Mesenchymal stem cell (in vitro differentiated cells and primary cell): ENCODE data around the gene ENOSF1.

Experiments used
- DNase-seq: peaks from one replicate; pipeline ENCODE4 v3.0.0-alpha.2; 2013
- H2AFZ ChIP-seq: one replicate; pipeline ENCODE4 v1.6.1; 2013; ENCODE audit warnings: low read depth, mild to moderate bottlenecking, control low read depth, inconsistent platforms, low read length, moderate library complexity
- H2AK5ac ChIP-seq: 2 replicates; pipeline ENCODE4 v1.6.1; 2013; ENCODE audit warnings: low read length, moderate library complexity, mild to moderate bottlenecking, inconsistent platforms; ENCODE audit not compliant: severe bottlenecking
- H2BK120ac ChIP-seq: one replicate; pipeline ENCODE4 v1.6.1; 2013; ENCODE audit warnings: low read depth, mild to moderate bottlenecking, inconsistent platforms, low read length, moderate library complexity
- H2BK12ac ChIP-seq, 2 experiments: one replicate each; pipeline ENCODE4 v1.6.1; 2013; ENCODE audit warnings: inconsistent platforms in 2 of 2, low read length in 2 of 2, mild to moderate bottlenecking in 2 of 2, moderate library complexity in 2 of 2, control low read depth in 1 of 2
- H2BK15ac ChIP-seq: one replicate; pipeline ENCODE4 v1.6.1; 2013; ENCODE audit warnings: mild to moderate bottlenecking, low read depth, inconsistent platforms; ENCODE audit not compliant: poor library complexity, severe bottlenecking
- H2BK5ac ChIP-seq: 2 replicates; pipeline ENCODE4 v1.6.1; 2013; ENCODE audit warnings: low read depth, mild to moderate bottlenecking, low read length, control low read depth, inconsistent platforms; ENCODE audit not compliant: poor library complexity, severe bottlenecking
- H3K14ac ChIP-seq, 2 experiments: one replicate each; pipeline ENCODE4 v1.6.1; 2013; ENCODE audit warnings: inconsistent platforms in 2 of 2, low read length in 2 of 2, control low read depth in 1 of 2, mild to moderate bottlenecking in 1 of 2, moderate library complexity in 1 of 2
- H3K18ac ChIP-seq, 2 experiments: one replicate each; pipeline ENCODE4 v1.6.1; 2013; ENCODE audit warnings: inconsistent platforms in 2 of 2, low read length in 2 of 2, control low read depth in 1 of 2, low read depth in 1 of 2, mild to moderate bottlenecking in 1 of 2
- H3K23ac ChIP-seq, 2 experiments: one replicate each; pipeline ENCODE4 v1.6.1; 2013; ENCODE audit warnings: inconsistent platforms in 2 of 2, low read length in 2 of 2, mild to moderate bottlenecking in 2 of 2, moderate library complexity in 2 of 2, control low read depth in 1 of 2
- H3K27ac ChIP-seq: 2 replicates; pipeline ENCODE4 v1.5.1; 2013; ENCODE audit warnings: mild to moderate bottlenecking, moderate library complexity, low read length, control low read depth, inconsistent platforms; ENCODE audit not compliant: poor library complexity, severe bottlenecking
- H3K27me3 ChIP-seq, 2 experiments: 2 replicates each; pipeline versions ENCODE4 v1.6.1 to v1.7.0; 2013; ENCODE audit warnings: low read length in 2 of 2, mild to moderate bottlenecking in 2 of 2, moderate library complexity in 2 of 2, control low read depth in 1 of 2, inconsistent platforms in 1 of 2; ENCODE audit not compliant: control insufficient read depth in 1 of 2, insufficient read depth in 1 of 2
- H3K36me3 ChIP-seq, 2 experiments: 2 replicates each; pipeline versions ENCODE4 v1.6.1 to v1.7.0; 2013; ENCODE audit warnings: low read length in 2 of 2, control low read depth in 1 of 2, inconsistent platforms in 1 of 2, low read depth in 1 of 2, mild to moderate bottlenecking in 1 of 2; ENCODE audit not compliant: insufficient read depth in 2 of 2, control insufficient read depth in 1 of 2
- H3K4ac ChIP-seq, 2 experiments: one replicate each; pipeline ENCODE4 v1.6.1; 2013; ENCODE audit warnings: inconsistent platforms in 2 of 2, low read length in 2 of 2, mild to moderate bottlenecking in 2 of 2, moderate library complexity in 2 of 2, control low read depth in 1 of 2, low read depth in 1 of 2
- H3K4me1 ChIP-seq: 2 replicates; pipeline ENCODE4 v1.6.1; 2013; ENCODE audit warnings: low read depth, low read length, control low read depth; ENCODE audit not compliant: control insufficient read depth, insufficient read depth
- H3K4me2 ChIP-seq: 2 replicates; pipeline ENCODE4 v1.6.1; 2013; ENCODE audit warnings: low read length, mild to moderate bottlenecking, inconsistent platforms; ENCODE audit not compliant: poor library complexity, severe bottlenecking
- H3K4me3 ChIP-seq, 2 experiments: 2 replicates each; pipeline versions ENCODE4 v1.5.1 to v1.7.0; 2013; ENCODE audit warnings: low read length in 2 of 2, mild to moderate bottlenecking in 2 of 2, control low read depth in 1 of 2, low read depth in 1 of 2; ENCODE audit not compliant: insufficient read depth in 1 of 2
- H3K79me1 ChIP-seq: replicated peaks from 2 replicates; pipeline ENCODE4 v1.6.1; 2013; ENCODE audit warnings: mild to moderate bottlenecking, control low read depth, low read length, inconsistent platforms; ENCODE audit not compliant: poor library complexity, severe bottlenecking
- H3K9ac ChIP-seq: 2 replicates; pipeline ENCODE4 v1.7.0; 2013; ENCODE audit warnings: mild to moderate bottlenecking, low read length, moderate library complexity
- H3K9me3 ChIP-seq: 2 replicates; pipeline ENCODE4 v1.7.0; 2013; ENCODE audit warnings: mild to moderate bottlenecking, low read length; ENCODE audit not compliant: control insufficient read depth
- H4K8ac ChIP-seq: one replicate; pipeline ENCODE4 v1.6.1; 2013; ENCODE audit warnings: inconsistent platforms, mild to moderate bottlenecking, low read length, moderate library complexity
- H4K91ac ChIP-seq: one replicate; pipeline ENCODE4 v1.6.1; 2013; ENCODE audit warnings: mild to moderate bottlenecking, low read length, inconsistent platforms
- WGBS: methylation state at CpG from one replicate; pipeline ENCODE4 v1.1.7; 2013; ENCODE audit warnings: mixed read lengths; 5-methylcytosine and 5-hydroxymethylcytosine counted together

ENOSF1 gene

DNA sequence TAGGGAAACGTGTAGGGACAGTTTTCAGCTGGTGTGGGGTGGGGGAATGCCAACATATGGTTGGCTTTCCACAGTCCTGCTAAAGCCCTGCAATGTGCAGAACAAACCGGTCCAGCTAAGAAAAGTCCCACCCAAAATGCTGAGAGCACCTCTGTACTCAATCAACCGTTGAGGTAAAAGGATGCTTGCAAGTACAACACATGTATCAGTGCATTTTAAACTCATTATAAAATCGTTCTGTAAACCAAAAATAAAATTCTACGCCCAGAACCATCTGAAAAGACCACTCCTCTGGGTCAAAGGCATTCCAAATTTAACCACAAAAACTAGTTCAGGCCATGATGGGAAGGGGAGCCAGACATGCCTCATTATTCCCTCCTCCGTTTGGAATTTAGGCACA lies 57.0 kb downstream of the ENOSF1 start:
- whole genome bisulfite sequencing: 90% methylated on average over 6 of the region's 6 CpGs
- Histone ChIP-seq H3K18ac (no peak overlapping the region), H3K14ac (no peak overlapping the region), H2AFZ (no peak overlapping the region), H3K27ac (no peak overlapping the region), H3K27me3 (no peaks in the 10 kb centered on the region), H4K8ac (no peak overlapping the region), H3K9me3 (no peaks in the 10 kb centered on the region), H3K79me1 (peaks cover 27% of the 10 kb centered on the region), H2BK15ac (no peak overlapping the region), H2BK120ac (no peak overlapping the region), H3K4me3 (no peak overlapping the region), H3K4me1 (peaks cover 6% of the 10 kb centered on the region), H3K4me2 (no peak overlapping the region), H3K9ac (no peak overlapping the region), H4K91ac (no peak overlapping the region), H3K4ac (no peak overlapping the region), H2BK5ac (no peak overlapping the region), H2BK12ac (no peak overlapping the region), H3K36me3 (peaks cover 4 to 6% of the 10 kb centered on the region in 2 experiments), H3K23ac (no peak overlapping the region), H2AK5ac (no peak overlapping the region)
- no peak for DNase-seq

DNA sequence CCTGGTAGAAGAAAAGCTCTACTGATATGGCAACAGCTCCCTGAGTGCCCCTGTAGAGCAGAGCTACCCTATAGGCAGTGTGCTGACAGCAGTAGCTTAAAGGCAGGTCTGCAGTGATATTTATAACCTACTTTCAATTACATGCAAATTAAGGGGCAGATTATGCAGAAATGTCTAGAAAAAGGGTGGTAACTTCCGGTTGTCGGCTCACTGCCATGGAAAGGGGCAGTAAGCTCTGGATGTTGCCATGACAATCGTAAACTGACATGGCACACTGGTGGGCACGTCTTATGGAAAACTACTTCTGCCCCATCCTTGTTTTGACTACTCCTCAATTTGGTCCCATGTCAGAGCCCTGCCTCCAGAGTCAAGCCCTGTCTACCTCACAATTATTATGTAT lies 57.8 kb downstream of the ENOSF1 start:
- Histone ChIP-seq H2BK5ac (no peak overlapping the region), H3K4me3 (no peak overlapping the region), H3K4me1 (peaks cover 6% of the 10 kb centered on the region), H3K27ac (no peak overlapping the region), H2BK12ac (no peak overlapping the region), H3K14ac (no peak overlapping the region), H3K18ac (no peak overlapping the region), H4K8ac (no peak overlapping the region), H3K9ac (no peak overlapping the region), H3K36me3 (peaks cover 0 to 2% of the 10 kb centered on the region in 2 experiments), H3K23ac (no peak overlapping the region), H2BK120ac (no peak overlapping the region), H4K91ac (no peak overlapping the region), H3K27me3 (no peaks in the 10 kb centered on the region), H2AK5ac (no peak overlapping the region), H3K79me1 (peaks cover 21% of the 10 kb centered on the region), H3K4ac (no peak overlapping the region), H2AFZ (no peak overlapping the region), H2BK15ac (no peak overlapping the region), H3K4me2 (no peak overlapping the region), H3K9me3 (no peaks in the 10 kb centered on the region)
- 95% methylated on average over 4 of the region's 4 CpGs for WGBS
- DNase-seq: no peak

DNA sequence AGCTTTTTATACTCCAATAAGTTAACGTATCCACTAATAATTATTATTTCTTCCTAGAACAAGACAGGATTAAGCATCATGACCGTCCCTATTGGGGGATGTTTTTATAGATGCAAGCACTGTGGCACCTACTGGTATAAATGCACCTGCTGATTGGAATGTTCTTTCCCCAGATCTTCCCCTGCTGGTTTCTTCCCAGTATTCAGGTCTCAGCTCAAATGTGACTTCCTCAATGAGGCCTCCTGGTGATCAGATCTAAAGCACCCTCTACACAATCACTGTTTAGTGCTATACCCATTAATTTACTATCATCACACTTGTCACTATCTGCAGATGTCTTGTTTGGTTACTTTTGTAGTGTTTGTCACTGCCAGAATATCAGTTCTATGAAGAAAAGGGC lies 58.9 kb downstream of the ENOSF1 start:
- H3K27ac ChIP-seq: no peak overlapping the region
- H3K36me3 ChIP-seq: no peaks in the 10 kb centered on the region
- no peak overlapping the region for H3K14ac ChIP-seq
- no peak overlapping the region for H3K4ac ChIP-seq
- H2AK5ac ChIP-seq: no peak overlapping the region
- WGBS: 100% methylated on average over 1 of the region's 2 CpGs
- peaks cover 19% of the 10 kb centered on the region for H3K79me1 ChIP-seq
- no peak overlapping the region for H2BK5ac ChIP-seq
- no peak overlapping the region for H3K4me2 ChIP-seq
- H2AFZ ChIP-seq: no peak overlapping the region
- no peaks in the 10 kb centered on the region for H3K9me3 ChIP-seq
- H4K8ac ChIP-seq: no peak overlapping the region
- no peak overlapping the region for H2BK12ac ChIP-seq
- no peak overlapping the region for H3K18ac ChIP-seq
- no peak overlapping the region for H3K23ac ChIP-seq
- H4K91ac ChIP-seq: no peak overlapping the region
- H3K4me1 ChIP-seq: peaks cover under 1% of the 10 kb centered on the region
- no peaks in the 10 kb centered on the region for H3K27me3 ChIP-seq
- H3K9ac ChIP-seq: no peak overlapping the region
- DNase-seq: no peak
- no peak overlapping the region for H2BK15ac ChIP-seq
- no peak overlapping the region for H3K4me3 ChIP-seq
- no peak overlapping the region for H2BK120ac ChIP-seq

DNA sequence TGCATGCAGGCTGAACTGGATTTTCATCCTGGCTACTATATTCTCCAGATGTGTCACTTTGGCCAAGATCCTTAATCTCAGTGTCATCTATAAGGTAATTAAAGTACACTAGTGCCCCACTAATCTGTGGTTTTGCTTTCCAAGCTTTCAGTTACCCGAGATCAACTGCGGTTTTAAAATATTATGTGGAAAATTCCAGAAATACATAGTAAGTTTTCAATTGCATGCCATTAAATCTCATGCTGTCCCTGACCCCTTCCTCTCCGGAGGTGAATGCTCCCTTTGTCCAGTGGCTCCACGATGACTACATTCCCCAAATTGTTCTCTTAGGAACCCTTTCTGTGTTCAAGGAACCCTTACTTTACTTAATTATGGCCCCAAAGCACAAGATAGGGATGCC lies 60.3 kb downstream of the ENOSF1 start:
- Histone ChIP-seq H2BK5ac (no peak overlapping the region), H3K36me3 (no peaks in the 10 kb centered on the region), H3K4ac (no peak overlapping the region), H3K27me3 (no peaks in the 10 kb centered on the region), H3K4me1 (no peaks in the 10 kb centered on the region), H3K9me3 (no peaks in the 10 kb centered on the region), H3K27ac (no peak overlapping the region), H3K4me2 (no peak overlapping the region), H3K9ac (no peak overlapping the region), H4K8ac (no peak overlapping the region), H3K4me3 (no peak overlapping the region), H3K23ac (no peak overlapping the region), H3K18ac (no peak overlapping the region), H2BK120ac (no peak overlapping the region), H2BK15ac (no peak overlapping the region), H2BK12ac (no peak overlapping the region), H4K91ac (no peak overlapping the region), H2AFZ (no peak overlapping the region), H3K79me1 (peaks cover 19% of the 10 kb centered on the region), H3K14ac (no peak overlapping the region), H2AK5ac (no peak overlapping the region)
- no peak for DNase-seq
- 84% methylated on average over 4 of the region's 4 CpGs for WGBS
